Endometrium (tissue), 2 donors: Measurements from ENCODE around the gene SHTN1.

Experiments
- FAIRE-seq: peaks from 2 replicates; lab custom pipeline; 2012; peaks lifted over from hg19 to GRCh38; lab: Jason Lieb, UNC
- donor health status: control.
- donor health status: control.

The SHTN1 gene

GRCh38 chr10:117005026-117005526 lies at the start of gene SHTN1:
Gene SHTN1 (minus strand): TSS chr10:117005187. CDS start chr10:117005079, 108 bp downstream.
- FAIRE-seq, result no peak

- no peak for FAIRE-seq
These were observed 48.5 kb upstream of the SHTN1 start for GRCh38 chr10:117053482-117053881.

- FAIRE-seq, result no peak
These were observed 43.0 kb upstream of the SHTN1 start for GRCh38 chr10:117047947-117048346.

- no peak for FAIRE-seq
These were observed 11.3 kb upstream of the SHTN1 start for GRCh38 chr10:117016266-117016665.

GRCh38 chr10:117014835-117015234 lies 9.8 kb upstream of the SHTN1 start:
- no peak for FAIRE-seq

- no peak for FAIRE-seq
These were observed 2.1 kb upstream of the SHTN1 start for GRCh38 chr10:117007080-117007479.

GRCh38 chr10:117005527-117006055 lies 604 bp upstream of the SHTN1 start:
- FAIRE-seq, result no peak

- no peak for FAIRE-seq
These were observed 561 bp downstream of the SHTN1 start for GRCh38 chr10:117004227-117005025.

- no peak for FAIRE-seq
These were observed 1.7 kb downstream of the SHTN1 start for GRCh38 chr10:117003336-117003735.

- no peak for FAIRE-seq
These were observed 2.8 kb downstream of the SHTN1 start for GRCh38 chr10:117002206-117002605.

GRCh38 chr10:117001144-117001543 lies 3.8 kb downstream of the SHTN1 start:
- no peak for FAIRE-seq

GRCh38 chr10:117000580-117000979 lies 4.4 kb downstream of the SHTN1 start:
- no peak for FAIRE-seq

GRCh38 chr10:116998172-116998571 lies 6.8 kb downstream of the SHTN1 start:
- no peak for FAIRE-seq

GRCh38 chr10:116997015-116997414 lies 8.0 kb downstream of the SHTN1 start:
- FAIRE-seq, result no peak

GRCh38 chr10:116995648-116996047 lies 9.3 kb downstream of the SHTN1 start:
- no peak for FAIRE-seq

- FAIRE-seq, result no peak
These were observed 10.7 kb downstream of the SHTN1 start for GRCh38 chr10:116994113-116994890.

GRCh38 chr10:116993610-116994009 lies 11.4 kb downstream of the SHTN1 start:
- FAIRE-seq, result no peak

GRCh38 chr10:116992183-116992582 lies 12.8 kb downstream of the SHTN1 start:
- FAIRE-seq, result no peak

- FAIRE-seq, result no peak
These were observed 14.6 kb downstream of the SHTN1 start for GRCh38 chr10:116990276-116990800.

GRCh38 chr10:116989439-116989838 lies 15.5 kb downstream of the SHTN1 start:
- FAIRE-seq, result no peak

- FAIRE-seq, result peak; percentile 33
These were observed 16.7 kb downstream of the SHTN1 start for GRCh38 chr10:116988311-116988710.

GRCh38 chr10:116985611-116986010 lies 19.4 kb downstream of the SHTN1 start:
- FAIRE-seq, result no peak
